ENCODE results near the gene PRAMEF7.
"Not testable (repeated sequence)": the region's sequence is repeated elsewhere in the genome, so short reads cannot be mapped to it uniquely, and the experiment has no call there.

DNA sequence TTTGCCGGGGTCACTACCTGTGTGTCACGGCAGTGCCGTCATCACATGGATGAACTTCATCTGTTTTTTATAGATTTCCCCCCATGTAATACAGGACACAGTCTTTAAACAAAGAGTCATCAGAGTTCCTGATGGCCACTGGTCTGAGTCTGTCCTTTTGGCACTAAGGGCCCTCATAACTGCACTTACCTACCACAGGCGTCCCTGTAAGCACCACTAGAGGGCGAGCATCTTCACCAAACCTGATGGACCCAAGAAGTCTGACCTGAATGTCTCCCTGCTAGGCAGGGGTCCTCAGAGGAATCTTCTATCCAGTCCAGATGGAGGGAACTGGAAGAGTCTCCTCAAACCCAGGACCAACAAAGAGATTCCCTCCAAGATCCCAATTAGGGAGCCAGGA lies 8.0 kb downstream of the PRAMEF7 start:
- TF ChIP-seq, protein P1, sequence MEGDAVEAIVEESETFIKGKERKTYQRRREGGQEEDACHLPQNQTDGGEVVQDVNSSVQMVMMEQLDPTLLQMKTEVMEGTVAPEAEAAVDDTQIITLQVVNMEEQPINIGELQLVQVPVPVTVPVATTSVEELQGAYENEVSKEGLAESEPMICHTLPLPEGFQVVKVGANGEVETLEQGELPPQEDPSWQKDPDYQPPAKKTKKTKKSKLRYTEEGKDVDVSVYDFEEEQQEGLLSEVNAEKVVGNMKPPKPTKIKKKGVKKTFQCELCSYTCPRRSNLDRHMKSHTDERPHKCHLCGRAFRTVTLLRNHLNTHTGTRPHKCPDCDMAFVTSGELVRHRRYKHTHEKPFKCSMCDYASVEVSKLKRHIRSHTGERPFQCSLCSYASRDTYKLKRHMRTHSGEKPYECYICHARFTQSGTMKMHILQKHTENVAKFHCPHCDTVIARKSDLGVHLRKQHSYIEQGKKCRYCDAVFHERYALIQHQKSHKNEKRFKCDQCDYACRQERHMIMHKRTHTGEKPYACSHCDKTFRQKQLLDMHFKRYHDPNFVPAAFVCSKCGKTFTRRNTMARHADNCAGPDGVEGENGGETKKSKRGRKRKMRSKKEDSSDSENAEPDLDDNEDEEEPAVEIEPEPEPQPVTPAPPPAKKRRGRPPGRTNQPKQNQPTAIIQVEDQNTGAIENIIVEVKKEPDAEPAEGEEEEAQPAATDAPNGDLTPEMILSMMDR (IDR thresholded peaks at IDR 0.05; ENCODE audit: low read depth, low read length): not testable (repeated sequence)
- TF ChIP-seq EZH2phosphoT487 (IDR thresholded peaks at IDR 0.05; ENCODE audit: low read depth): not testable (repeated sequence)

Data from OCI-LY3 (cell line).